Subcutaneous abdominal adipose tissue (tissue), 5 donors: ENCODE data around the gene HPS3.

Experiments
- H3K27ac ChIP-seq: one replicate; pipeline ENCODE4 v1.7.0; 2013; ENCODE audit warnings: low read depth, mild to moderate bottlenecking, inconsistent platforms, low read length, moderate library complexity
- H3K27me3 ChIP-seq, 5 donors: one replicate each; pipeline ENCODE4 v1.7.0; 2013; ENCODE audit warnings: low read length in 5 of 5, inconsistent platforms in 1 of 5; ENCODE audit not compliant: control insufficient read depth in 5 of 5, insufficient read depth in 4 of 5
- H3K36me3 ChIP-seq, 5 donors: one replicate each; pipeline ENCODE4 v1.7.0; 2013; ENCODE audit warnings: low read length in 5 of 5; ENCODE audit not compliant: control insufficient read depth in 5 of 5, insufficient read depth in 5 of 5
- H3K4me1 ChIP-seq, 5 donors: one replicate each; pipeline ENCODE4 v1.7.0; 2013; ENCODE audit warnings: low read length in 5 of 5, mild to moderate bottlenecking in 3 of 5, moderate library complexity in 1 of 5; ENCODE audit not compliant: control insufficient read depth in 5 of 5, insufficient read depth in 5 of 5
- H3K4me3 ChIP-seq, 5 donors: one replicate each; pipeline ENCODE4 v1.7.0; 2013; ENCODE audit warnings: low read length in 5 of 5, low read depth in 1 of 5
- H3K9ac ChIP-seq, 5 donors: one replicate each; pipeline ENCODE4 v1.7.0; 2013; ENCODE audit warnings: low read length in 5 of 5, mild to moderate bottlenecking in 4 of 5, moderate library complexity in 3 of 5
- H3K9me3 ChIP-seq, 5 donors: one replicate each; pipeline ENCODE4 v1.7.0; 2013; ENCODE audit warnings: low read length in 5 of 5; ENCODE audit not compliant: control insufficient read depth in 5 of 5
- donor health status: healthy.
- donor health status: healthy.
- donor health status: healthy.
- donor health status: healthy.
- donor health status: healthy.

The HPS3 gene

GRCh38 chr3:149129326-149130205 is at the start of gene HPS3:
TSS of gene HPS3 (plus strand) at chr3:149129638. CDS start at chr3:149129724, 86 bp downstream.
- H3K4me3 ChIP-seq = peak within 1 kb of the TSS; percentile 94 to 99 (median 98)
- H3K9ac ChIP-seq = peak within 1 kb of the TSS; percentile 9 to 94 (median 82)
- peaks cover 3 to 33% (median 30%) of the 10 kb centered on the region in 5 donors for H3K4me1 ChIP-seq
- no peaks in the 10 kb centered on the region for H3K9me3 ChIP-seq
- H3K27me3 ChIP-seq = no peaks in the 10 kb centered on the region
- H3K36me3 ChIP-seq = no peaks in the 10 kb centered on the region
- peak within 1 kb of the TSS; percentile 61 for H3K27ac ChIP-seq

DNA sequence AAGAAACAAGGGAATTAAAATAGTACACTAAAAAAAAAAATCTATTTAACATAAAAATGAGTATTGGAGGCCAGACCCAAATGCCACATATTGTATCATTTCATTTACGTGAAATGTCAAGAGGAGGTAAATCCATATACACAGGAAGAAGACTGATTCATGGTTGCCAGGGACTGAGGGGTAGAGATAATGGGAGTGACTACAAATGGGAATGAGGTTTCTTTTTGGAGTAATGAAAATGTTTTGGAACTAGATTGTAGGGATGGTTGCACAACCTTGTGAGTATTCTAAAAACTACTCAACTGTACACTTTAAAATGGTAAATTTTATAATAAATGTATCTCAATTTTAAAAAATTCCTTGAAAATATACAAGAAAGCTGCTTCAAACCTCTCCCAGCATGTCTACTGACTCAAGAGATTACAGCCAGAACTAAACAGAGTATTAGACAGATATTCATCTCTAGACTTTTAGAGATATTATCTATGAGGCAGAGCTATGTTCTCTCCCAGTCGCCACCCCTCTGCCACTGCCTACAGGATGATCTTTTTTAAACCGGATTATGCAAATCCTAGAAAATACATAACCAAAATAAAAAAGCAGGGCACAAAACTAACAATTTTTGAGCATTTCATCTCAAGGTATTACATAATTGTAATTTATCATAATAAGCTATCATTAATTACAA is 49.3 kb upstream of the HPS3 start:
- H3K9ac ChIP-seq = no peak overlapping the region
- peaks cover 0 to 7% (median under 1%) of the 10 kb centered on the region in 5 donors for H3K36me3 ChIP-seq
- H3K27me3 ChIP-seq = no peaks in the 10 kb centered on the region
- H3K27ac ChIP-seq = no peak overlapping the region
- H3K4me1 ChIP-seq = peaks cover 0 to 6% (median 3%) of the 10 kb centered on the region in 5 donors
- H3K9me3 ChIP-seq = no peaks in the 10 kb centered on the region
- no peak overlapping the region for H3K4me3 ChIP-seq

GRCh38 chr3:149080699-149081091 is 48.7 kb upstream of the HPS3 start:
- Histone ChIP-seq H3K4me1 (peaks cover 0 to 11% (median 8%) of the 10 kb centered on the region in 5 donors), H3K27ac (no peak overlapping the region), H3K9me3 (no peaks in the 10 kb centered on the region), H3K27me3 (no peaks in the 10 kb centered on the region), H3K4me3 (no peak overlapping the region), H3K9ac (no peak overlapping the region), H3K36me3 (peaks cover 0 to 5% (median 0%) of the 10 kb centered on the region in 5 donors)

DNA sequence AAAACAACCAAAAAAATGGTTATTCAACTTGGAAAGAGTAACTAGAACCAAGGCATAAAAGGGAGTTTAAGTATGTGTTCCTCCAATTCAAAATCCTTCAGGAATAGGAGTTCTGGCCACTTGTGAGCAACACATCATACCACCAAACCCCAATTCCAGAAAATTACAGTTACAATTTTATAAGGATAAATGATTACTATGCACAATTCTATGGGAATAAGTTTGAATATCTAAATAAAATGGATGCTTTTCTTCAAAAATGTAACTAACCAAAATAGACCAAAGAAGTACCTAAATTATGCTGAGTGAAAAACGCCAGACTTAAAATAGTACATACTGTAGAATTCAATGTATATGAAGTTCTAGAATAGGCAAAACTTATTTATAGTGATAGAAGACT is 47.7 kb upstream of the HPS3 start:
- Histone ChIP-seq H3K36me3 (peaks cover 0 to 4% (median 0%) of the 10 kb centered on the region in 5 donors), H3K4me3 (no peak overlapping the region), H3K4me1 (peaks cover 0 to 18% (median 14%) of the 10 kb centered on the region in 5 donors), H3K27ac (no peak overlapping the region), H3K9ac (no peak overlapping the region), H3K9me3 (no peaks in the 10 kb centered on the region), H3K27me3 (no peaks in the 10 kb centered on the region)

- Histone ChIP-seq H3K4me3 (peak overlapping the region; percentile 87 to 98 (median 95)), H3K36me3 (peaks cover 0 to 4% (median 0%) of the 10 kb centered on the region in 5 donors), H3K9me3 (no peaks in the 10 kb centered on the region), H3K27ac (peak overlapping the region; percentile 62), H3K27me3 (no peaks in the 10 kb centered on the region), H3K4me1 (peaks cover 0 to 39% (median 19%) of the 10 kb centered on the region in 5 donors), H3K9ac (peak overlapping the region in 4 of 5 donors; percentile 71 to 83 (median 82))
Observed at GRCh38 chr3:149085828-149086231, 43.6 kb upstream of the HPS3 start.

DNA sequence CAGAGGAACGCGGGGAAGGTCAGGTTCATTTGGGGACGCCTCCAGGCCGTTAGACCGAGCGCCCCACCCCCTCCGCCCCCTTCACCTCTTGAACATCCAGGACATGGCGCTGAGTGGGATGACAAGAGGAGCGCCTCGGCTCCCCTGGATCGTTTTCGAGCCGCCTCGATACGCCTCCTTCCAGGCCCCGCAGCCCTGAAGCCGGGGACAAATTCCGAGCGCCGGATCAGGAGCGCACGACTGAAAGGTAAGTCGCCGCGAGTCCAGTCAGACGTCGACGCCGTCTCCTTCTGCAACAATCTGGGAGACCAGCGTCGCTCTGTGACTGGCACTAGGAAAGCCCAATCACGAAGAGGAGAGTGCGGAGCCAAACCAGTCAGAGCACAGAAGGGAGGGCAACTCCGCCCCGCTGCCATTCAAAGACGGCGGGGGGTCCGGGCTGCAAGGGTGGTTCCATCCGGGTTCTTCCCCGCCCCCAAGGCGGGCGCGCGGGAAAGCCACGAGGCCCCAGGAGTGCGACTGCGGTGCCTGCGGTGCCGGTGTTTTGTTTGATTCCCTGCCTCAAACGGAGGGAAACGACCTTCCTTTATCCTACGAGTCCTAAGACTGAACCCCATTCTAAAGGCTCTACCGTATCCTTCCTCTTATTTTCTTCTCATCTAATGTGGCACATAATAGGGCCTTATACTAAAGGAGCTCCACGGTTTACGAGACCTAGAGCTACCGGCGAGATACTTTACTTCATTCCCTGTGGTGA is 43.0 kb upstream of the HPS3 start, which contains the start of gene HLTF:
HLTF (minus strand) TSS at position 302 of the 757 bp plus-strand sequence; CDS start at position 105, 197 bp downstream.
- H3K4me3 ChIP-seq = peak within 1 kb of the TSS; percentile 87 to 98 (median 95)
- peak within 1 kb of the TSS; percentile 62 for H3K27ac ChIP-seq
- peaks cover 0 to 4% (median 0%) of the 10 kb centered on the region in 5 donors for H3K36me3 ChIP-seq
- peak within 1 kb of the TSS in 4 of 5 donors; percentile 71 to 83 (median 82) for H3K9ac ChIP-seq
- peaks cover 0 to 41% (median 20%) of the 10 kb centered on the region in 5 donors for H3K4me1 ChIP-seq
- no peaks in the 10 kb centered on the region for H3K27me3 ChIP-seq
- H3K9me3 ChIP-seq = no peaks in the 10 kb centered on the region

- peak overlapping the region in 1 of 5 donors; percentile 95 for H3K4me3 ChIP-seq
- peak overlapping the region; percentile 30 for H3K27ac ChIP-seq
- H3K9ac ChIP-seq = no peak overlapping the region
- no peaks in the 10 kb centered on the region for H3K9me3 ChIP-seq
- no peaks in the 10 kb centered on the region for H3K27me3 ChIP-seq
- H3K36me3 ChIP-seq = no peaks in the 10 kb centered on the region
- H3K4me1 ChIP-seq = peaks cover 0 to 41% (median 20%) of the 10 kb centered on the region in 5 donors
Observed at GRCh38 chr3:149087208-149087607, 42.2 kb upstream of the HPS3 start.

DNA sequence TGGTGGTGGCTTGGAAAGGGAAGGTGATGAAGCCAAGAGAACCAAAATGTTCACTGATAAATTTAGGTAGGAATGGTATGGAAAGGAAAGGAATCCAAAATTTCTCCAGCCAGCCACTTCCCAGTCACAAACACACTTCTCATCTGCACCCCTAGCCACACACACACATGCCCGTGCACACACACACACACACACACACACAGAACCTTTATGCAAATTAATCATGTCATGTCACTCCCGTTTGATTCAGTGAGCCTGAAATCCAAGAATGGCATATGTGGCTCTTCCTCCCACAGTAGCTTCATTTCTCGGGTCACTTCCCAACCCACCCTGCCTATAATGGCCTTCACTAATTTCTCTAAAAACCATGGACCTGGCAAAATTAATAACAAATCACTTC is 40.0 kb upstream of the HPS3 start:
- no peak overlapping the region for H3K9ac ChIP-seq
- no peak overlapping the region for H3K4me3 ChIP-seq
- H3K4me1 ChIP-seq = peaks cover 0 to 41% (median 20%) of the 10 kb centered on the region in 5 donors
- H3K36me3 ChIP-seq = no peaks in the 10 kb centered on the region
- no peaks in the 10 kb centered on the region for H3K9me3 ChIP-seq
- H3K27ac ChIP-seq = no peak overlapping the region
- H3K27me3 ChIP-seq = no peaks in the 10 kb centered on the region

GRCh38 chr3:149090461-149090860 is 39.0 kb upstream of the HPS3 start:
- Histone ChIP-seq H3K27ac (no peak overlapping the region), H3K36me3 (no peaks in the 10 kb centered on the region), H3K9me3 (no peaks in the 10 kb centered on the region), H3K9ac (no peak overlapping the region), H3K4me1 (peaks cover 0 to 33% (median 14%) of the 10 kb centered on the region in 5 donors), H3K27me3 (no peaks in the 10 kb centered on the region), H3K4me3 (no peak overlapping the region)
